ENCODE results near the gene C6orf47. TPM values are rescaled to one million over a fixed set of nuclear protein-coding genes. Genes with fewer than 3 reads are reported as not detected.

C6orf47 gene
- total RNA-seq, 1 experiment from 2014 or later = 13.8 TPM

DNA sequence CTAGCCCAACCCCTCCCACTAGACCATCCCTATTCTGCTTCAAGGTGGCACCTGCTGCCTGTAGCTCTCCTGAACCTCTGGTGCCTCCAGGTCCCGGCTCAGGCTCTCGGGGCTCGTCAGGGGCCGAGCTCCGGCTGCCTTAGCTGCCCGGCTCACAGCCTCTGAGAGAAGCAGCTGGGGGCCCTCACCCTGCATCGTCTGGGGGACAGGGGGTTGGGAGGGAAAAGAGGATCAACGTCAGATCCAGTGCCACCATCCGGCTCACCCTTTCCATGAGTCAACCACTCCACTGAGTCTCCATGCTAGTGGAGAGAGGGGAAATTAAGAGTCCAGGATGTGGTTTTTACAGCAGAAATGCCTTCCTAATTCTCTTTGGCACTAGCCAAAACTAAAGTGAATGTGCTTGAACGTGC, 21.1 kb downstream of the C6orf47 start:
- peak overlapping the region; percentile 91; the same call in 1 of the 2 replicates for H3K27ac ChIP-seq (ENCODE audit: low read length)
- H3K79me2 ChIP-seq (ENCODE audit: low read length) = no peaks in the 10 kb centered on the region
- no peak for DNase-seq
- H3K36me3 ChIP-seq (ENCODE audit: insufficient read depth, low read length) = peaks cover 46% of the 10 kb centered on the region
- peaks cover 40% of the 10 kb centered on the region for H3K4me1 ChIP-seq (ENCODE audit: low read length)
- no peak overlapping the region for H3K9ac ChIP-seq (ENCODE audit: low read length)
- no peaks in the 10 kb centered on the region for H3K9me2 ChIP-seq (replicated peaks; ENCODE audit: insufficient read depth, low read length)
- peaks cover 10% of the 10 kb centered on the region; the same call in 1 of the 2 replicates for H4K20me1 ChIP-seq (ENCODE audit: insufficient read depth, low read depth, low read length)
- no peak overlapping the region for H2AFZ ChIP-seq (ENCODE audit: low read length)
- no peaks in the 10 kb centered on the region for H3K9me3 ChIP-seq (ENCODE audit: low read length)
- no peak overlapping the region for H3K4me2 ChIP-seq (ENCODE audit: low read depth, low read length, poor library complexity, severe bottlenecking)
- no peak overlapping the region for H3K4me3 ChIP-seq (ENCODE audit: low read length)
- H3K27me3 ChIP-seq (ENCODE audit: low read length) = no peaks in the 10 kb centered on the region

DNA sequence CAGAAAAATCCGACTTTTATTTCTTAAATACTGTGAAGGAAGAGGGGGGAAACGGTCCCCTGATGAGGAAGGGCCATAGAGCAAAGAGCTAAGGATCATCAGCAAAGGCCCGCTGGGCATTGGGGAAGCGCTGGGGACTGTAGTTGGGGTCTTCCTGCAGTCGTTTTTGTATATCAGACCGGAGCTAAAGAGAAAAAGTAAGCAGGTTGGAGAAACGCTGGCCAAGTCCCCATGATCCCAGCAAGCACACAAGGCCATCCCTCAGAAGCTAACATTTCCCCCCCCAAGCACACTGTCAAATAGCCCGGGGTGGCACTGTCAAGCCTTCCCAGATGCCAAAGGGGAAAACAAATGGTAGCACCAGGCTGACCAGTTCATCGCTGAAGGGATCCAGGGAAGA, 21.5 kb downstream of the C6orf47 start:
- Histone ChIP-seq H3K27me3 (ENCODE audit: low read length) (no peaks in the 10 kb centered on the region), H3K9ac (ENCODE audit: low read length) (no peak overlapping the region), H3K9me3 (ENCODE audit: low read length) (no peaks in the 10 kb centered on the region), H4K20me1 (ENCODE audit: insufficient read depth, low read depth, low read length) (peaks cover 14% of the 10 kb centered on the region; the same call in 1 of the 2 replicates), H2AFZ (ENCODE audit: low read length) (no peak overlapping the region), H3K79me2 (ENCODE audit: low read length) (no peaks in the 10 kb centered on the region), H3K4me2 (ENCODE audit: low read depth, low read length, poor library complexity, severe bottlenecking) (no peak overlapping the region), H3K4me3 (ENCODE audit: low read length) (no peak overlapping the region), H3K27ac (ENCODE audit: low read length) (peak overlapping the region; percentile 91), H3K9me2 (replicated peaks; ENCODE audit: insufficient read depth, low read length) (no peaks in the 10 kb centered on the region), H3K36me3 (ENCODE audit: insufficient read depth, low read length) (peaks cover 50% of the 10 kb centered on the region), H3K4me1 (ENCODE audit: low read length) (peaks cover 44% of the 10 kb centered on the region)
- DNase-seq = no peak

DNA sequence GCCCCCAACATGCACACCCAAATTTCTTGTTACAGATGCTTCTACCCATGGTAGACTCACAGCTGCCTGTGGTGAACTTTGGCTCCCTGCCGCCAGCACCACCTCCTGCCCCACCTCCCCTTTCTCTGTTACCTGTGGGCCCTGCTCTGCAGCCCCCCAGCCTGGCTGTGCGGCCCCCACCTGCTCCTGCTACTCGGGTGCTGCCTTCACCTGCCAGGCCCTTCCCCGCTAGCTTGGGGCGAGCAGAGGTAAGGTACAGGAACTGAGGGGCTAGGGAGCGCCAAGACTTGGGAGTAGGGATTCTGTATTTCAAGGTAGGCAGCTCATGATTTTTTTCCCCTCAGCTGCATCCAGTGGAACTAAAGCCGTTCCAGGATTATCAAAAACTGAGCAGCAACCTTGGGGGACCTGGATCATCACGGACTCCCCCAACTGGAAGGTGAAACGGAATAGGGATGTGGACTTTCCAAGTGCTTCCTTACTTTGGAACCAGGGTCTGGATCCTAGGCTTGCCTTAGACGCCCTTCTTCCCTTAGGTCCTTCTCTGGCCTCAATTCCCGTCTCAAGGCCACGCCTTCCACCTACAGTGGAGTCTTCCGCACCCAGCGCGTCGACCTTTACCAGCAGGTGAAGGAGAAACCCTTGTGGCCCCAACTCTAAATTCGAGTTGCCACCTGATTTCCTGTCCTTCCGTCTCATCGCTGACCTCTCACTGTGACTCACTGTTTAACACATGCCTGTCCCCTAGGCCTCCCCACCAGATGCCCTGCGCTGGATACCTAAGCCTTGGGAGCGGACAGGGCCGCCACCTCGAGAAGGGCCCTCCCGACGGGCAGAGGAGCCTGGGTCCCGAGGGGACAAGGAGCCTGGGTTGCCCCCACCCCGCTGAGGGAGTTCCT, 23.6 kb downstream of the C6orf47 start:
- Histone ChIP-seq H3K79me2 (ENCODE audit: low read length) (no peaks in the 10 kb centered on the region), H3K4me2 (ENCODE audit: low read depth, low read length, poor library complexity, severe bottlenecking) (peak overlapping the region; percentile 46), H3K9ac (ENCODE audit: low read length) (no peak overlapping the region), H3K4me1 (ENCODE audit: low read length) (peaks cover 45% of the 10 kb centered on the region), H3K9me3 (ENCODE audit: low read length) (no peaks in the 10 kb centered on the region), H3K36me3 (ENCODE audit: insufficient read depth, low read length) (peaks cover 57% of the 10 kb centered on the region), H3K9me2 (replicated peaks; ENCODE audit: insufficient read depth, low read length) (no peaks in the 10 kb centered on the region), H3K4me3 (ENCODE audit: low read length) (no peak overlapping the region), H3K27ac (ENCODE audit: low read length) (peak overlapping the region; percentile 91), H2AFZ (ENCODE audit: low read length) (no peak overlapping the region), H3K27me3 (ENCODE audit: low read length) (no peaks in the 10 kb centered on the region), H4K20me1 (ENCODE audit: insufficient read depth, low read depth, low read length) (peaks cover 25% of the 10 kb centered on the region; the same call in 1 of the 2 replicates)
- DNase-seq = no peak

DNA sequence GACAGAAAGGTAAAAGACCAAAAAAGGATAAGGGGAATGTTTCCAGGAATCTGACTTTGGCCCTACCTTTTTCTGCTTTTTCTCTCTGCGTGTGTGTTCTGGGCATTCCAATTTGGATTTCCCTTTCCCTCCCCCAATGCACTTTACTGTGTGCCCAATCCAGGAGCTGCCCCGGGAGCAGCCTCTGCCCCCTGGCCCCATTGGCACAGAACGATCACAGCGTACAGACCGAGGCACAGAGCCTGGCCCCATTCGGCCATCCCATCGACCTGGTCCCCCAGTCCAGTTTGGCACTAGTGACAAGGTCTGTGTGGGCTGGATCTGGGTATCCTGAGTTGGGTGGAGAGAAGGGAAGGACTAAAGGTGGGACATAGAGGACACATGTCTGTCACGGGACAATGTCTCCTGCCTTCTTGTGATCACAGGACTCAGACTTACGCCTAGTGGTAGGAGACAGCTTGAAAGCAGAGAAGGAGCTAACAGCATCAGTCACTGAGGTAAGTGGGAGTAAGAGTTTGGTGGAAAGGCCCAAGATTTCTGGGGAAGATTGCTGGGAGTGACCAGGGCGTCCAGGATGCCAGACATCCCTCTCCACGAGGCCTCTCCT, 25.5 kb downstream of the C6orf47 start:
- Histone ChIP-seq H2AFZ (ENCODE audit: low read length) (no peak overlapping the region), H3K4me3 (ENCODE audit: low read length) (no peak overlapping the region), H4K20me1 (ENCODE audit: insufficient read depth, low read depth, low read length) (peaks cover 25% of the 10 kb centered on the region; the same call in 1 of the 2 replicates), H3K36me3 (ENCODE audit: insufficient read depth, low read length) (peaks cover 65% of the 10 kb centered on the region), H3K9me2 (replicated peaks; ENCODE audit: insufficient read depth, low read length) (no peaks in the 10 kb centered on the region), H3K4me1 (ENCODE audit: low read length) (peaks cover 45% of the 10 kb centered on the region), H3K9me3 (ENCODE audit: low read length) (no peaks in the 10 kb centered on the region), H3K27ac (ENCODE audit: low read length) (no peak overlapping the region), H3K27me3 (ENCODE audit: low read length) (no peaks in the 10 kb centered on the region), H3K79me2 (ENCODE audit: low read length) (no peaks in the 10 kb centered on the region; the same call in 1 of the 2 replicates), H3K9ac (ENCODE audit: low read length) (no peak overlapping the region), H3K4me2 (ENCODE audit: low read depth, low read length, poor library complexity, severe bottlenecking) (no peak overlapping the region)
- DNase-seq = no peak

DNA sequence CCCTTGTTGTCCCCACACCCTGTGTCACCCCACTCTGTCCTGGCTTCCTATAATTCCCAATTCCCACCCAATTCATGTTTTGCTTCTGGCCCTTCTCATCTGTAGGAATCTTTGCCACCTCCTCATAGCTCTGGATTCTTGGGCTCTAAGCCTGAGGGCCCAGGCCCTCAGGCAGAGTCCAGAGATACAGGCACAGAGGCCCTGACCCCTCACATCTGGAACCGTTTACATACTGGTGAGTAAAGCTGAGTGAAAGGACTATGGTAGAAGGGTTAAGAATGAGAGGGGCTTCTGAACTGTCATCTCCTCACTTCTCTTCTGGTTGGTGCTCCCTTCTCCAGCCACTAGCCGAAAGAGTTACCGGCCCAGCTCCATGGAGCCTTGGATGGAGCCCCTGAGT, 26.4 kb downstream of the C6orf47 start:
- Histone ChIP-seq H2AFZ (ENCODE audit: low read length) (no peak overlapping the region), H3K79me2 (ENCODE audit: low read length) (no peaks in the 10 kb centered on the region; the same call in 1 of the 2 replicates), H3K27me3 (ENCODE audit: low read length) (no peaks in the 10 kb centered on the region), H3K36me3 (ENCODE audit: insufficient read depth, low read length) (peaks cover 66% of the 10 kb centered on the region), H3K27ac (ENCODE audit: low read length) (no peak overlapping the region), H3K4me2 (ENCODE audit: low read depth, low read length, poor library complexity, severe bottlenecking) (no peak overlapping the region), H3K4me3 (ENCODE audit: low read length) (no peak overlapping the region), H3K4me1 (ENCODE audit: low read length) (peaks cover 45% of the 10 kb centered on the region), H3K9ac (ENCODE audit: low read length) (no peak overlapping the region), H3K9me3 (ENCODE audit: low read length) (no peaks in the 10 kb centered on the region), H3K9me2 (replicated peaks; ENCODE audit: insufficient read depth, low read length) (no peaks in the 10 kb centered on the region), H4K20me1 (ENCODE audit: insufficient read depth, low read depth, low read length) (peaks cover 32% of the 10 kb centered on the region; the same call in 1 of the 2 replicates)
- DNase-seq = no peak

DNA sequence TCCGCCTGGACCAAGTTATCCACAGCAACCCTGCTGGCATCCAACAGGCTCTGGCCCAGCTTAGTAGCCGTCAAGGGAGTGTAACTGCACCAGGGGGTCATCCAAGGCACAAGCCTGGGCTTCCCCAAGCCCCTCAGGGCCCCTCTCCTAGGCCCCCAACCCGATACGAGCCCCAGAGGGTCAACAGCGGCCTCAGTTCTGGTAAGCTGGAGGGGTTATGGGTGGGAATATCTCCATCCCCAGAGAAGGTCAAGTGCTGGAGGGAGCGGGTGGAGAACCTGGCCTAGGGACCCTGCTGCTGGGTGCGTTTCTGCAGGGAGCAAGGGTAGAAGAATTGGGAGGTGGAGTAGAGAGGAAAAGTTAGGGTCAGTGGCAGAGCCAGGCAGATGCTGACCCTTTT, 27.1 kb downstream of the C6orf47 start:
- H4K20me1 ChIP-seq (ENCODE audit: insufficient read depth, low read depth, low read length) = peaks cover 34% of the 10 kb centered on the region; the same call in 1 of the 2 replicates
- H3K27ac ChIP-seq (ENCODE audit: low read length) = no peak overlapping the region
- H3K9me3 ChIP-seq (ENCODE audit: low read length) = no peaks in the 10 kb centered on the region
- no peak overlapping the region for H3K4me2 ChIP-seq (ENCODE audit: low read depth, low read length, poor library complexity, severe bottlenecking)
- no peak overlapping the region for H3K9ac ChIP-seq (ENCODE audit: low read length)
- no peaks in the 10 kb centered on the region for H3K9me2 ChIP-seq (replicated peaks; ENCODE audit: insufficient read depth, low read length)
- H3K4me1 ChIP-seq (ENCODE audit: low read length) = peaks cover 44% of the 10 kb centered on the region
- H3K4me3 ChIP-seq (ENCODE audit: low read length) = no peak overlapping the region
- H2AFZ ChIP-seq (ENCODE audit: low read length) = no peak overlapping the region
- peaks cover 69% of the 10 kb centered on the region for H3K36me3 ChIP-seq (ENCODE audit: insufficient read depth, low read length)
- DNase-seq = no peak
- no peaks in the 10 kb centered on the region; the same call in 1 of the 2 replicates for H3K79me2 ChIP-seq (ENCODE audit: low read length)
- H3K27me3 ChIP-seq (ENCODE audit: low read length) = no peaks in the 10 kb centered on the region

DNA sequence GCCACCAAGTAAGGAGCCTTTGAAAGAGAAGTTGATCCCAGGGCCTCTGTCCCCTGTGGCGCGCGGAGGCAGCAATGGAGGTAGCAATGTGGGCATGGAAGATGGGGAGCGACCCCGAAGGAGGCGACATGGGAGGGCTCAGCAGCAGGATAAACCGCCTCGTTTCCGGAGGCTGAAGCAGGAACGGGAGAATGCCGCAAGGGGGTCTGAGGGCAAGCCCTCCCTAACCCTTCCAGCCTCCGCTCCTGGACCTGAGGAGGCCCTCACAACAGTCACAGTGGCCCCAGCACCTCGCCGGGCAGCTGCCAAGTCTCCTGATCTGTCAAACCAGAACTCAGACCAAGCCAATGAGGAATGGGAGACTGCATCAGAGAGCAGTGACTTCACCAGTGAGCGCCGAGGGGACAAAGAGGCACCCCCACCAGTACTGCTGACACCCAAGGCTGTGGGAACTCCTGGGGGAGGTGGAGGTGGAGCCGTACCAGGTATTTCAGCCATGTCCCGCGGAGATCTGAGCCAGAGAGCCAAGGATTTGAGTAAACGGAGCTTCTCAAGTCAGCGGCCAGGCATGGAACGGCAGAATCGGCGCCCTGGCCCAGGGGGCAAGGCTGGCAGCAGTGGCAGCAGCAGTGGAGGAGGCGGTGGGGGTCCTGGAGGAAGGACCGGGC, 28.2 kb downstream of the C6orf47 start:
- no peak for DNase-seq
- Histone ChIP-seq H3K4me2 (ENCODE audit: low read depth, low read length, poor library complexity, severe bottlenecking) (no peak overlapping the region), H3K4me1 (ENCODE audit: low read length) (peaks cover 34% of the 10 kb centered on the region), H3K36me3 (ENCODE audit: insufficient read depth, low read length) (peaks cover 72% of the 10 kb centered on the region), H3K9ac (ENCODE audit: low read length) (no peak overlapping the region), H3K4me3 (ENCODE audit: low read length) (no peak overlapping the region), H3K27me3 (ENCODE audit: low read length) (no peaks in the 10 kb centered on the region), H3K79me2 (ENCODE audit: low read length) (no peaks in the 10 kb centered on the region; the same call in 1 of the 2 replicates), H3K9me2 (replicated peaks; ENCODE audit: insufficient read depth, low read length) (no peaks in the 10 kb centered on the region), H3K9me3 (ENCODE audit: low read length) (no peaks in the 10 kb centered on the region), H4K20me1 (ENCODE audit: insufficient read depth, low read depth, low read length) (peaks cover 30% of the 10 kb centered on the region; the same call in 1 of the 2 replicates), H3K27ac (ENCODE audit: low read length) (no peak overlapping the region), H2AFZ (ENCODE audit: low read length) (no peak overlapping the region)
